ENCODE measurements around the gene TJP1.
A peak's percentile ranks its signal among the peaks of the same experiment; 100 is the strongest.
"Not testable (repeated sequence)": the region's sequence is repeated elsewhere in the genome, so short reads cannot be mapped to it uniquely, and the experiment has no call there.

The TJP1 gene

DNA sequence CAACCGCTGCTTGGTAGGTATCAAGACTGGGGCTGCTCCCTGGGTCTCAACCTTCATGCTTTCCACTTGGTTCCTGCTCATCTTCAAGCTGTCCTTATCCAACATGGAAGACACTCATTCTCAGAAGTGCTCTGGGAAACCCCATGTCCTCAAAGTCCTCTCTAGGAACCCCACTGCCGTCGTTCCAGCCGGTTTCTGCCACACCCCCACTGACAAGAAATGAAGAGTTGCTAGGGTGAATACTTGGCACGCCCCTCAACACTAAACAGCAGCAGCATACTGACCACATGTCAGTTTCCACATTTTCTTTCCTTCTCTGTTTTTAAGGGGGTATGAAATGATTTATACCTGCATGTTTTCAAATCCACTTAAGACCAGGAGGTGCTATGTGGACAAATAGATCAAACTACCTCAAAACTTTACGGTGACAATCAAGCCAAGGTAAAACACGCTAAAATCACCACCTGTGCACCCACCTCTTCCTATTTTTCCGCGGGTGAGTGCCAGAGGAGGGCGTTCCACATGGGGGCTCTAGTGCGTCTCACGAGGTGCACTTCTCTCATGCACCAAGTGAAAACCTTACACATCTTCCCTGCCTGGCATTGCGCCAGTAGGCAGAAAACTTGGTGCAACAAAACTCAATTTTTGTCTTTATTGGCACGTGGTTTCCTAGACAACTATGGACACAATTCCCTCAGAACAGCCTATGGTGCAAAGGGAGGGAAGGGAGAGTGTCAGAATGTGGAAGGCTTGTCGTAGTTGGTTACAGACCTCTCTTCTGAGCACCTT is 125.1 kb downstream of the TJP1 start:
- TF ChIP-seq, protein P1, sequence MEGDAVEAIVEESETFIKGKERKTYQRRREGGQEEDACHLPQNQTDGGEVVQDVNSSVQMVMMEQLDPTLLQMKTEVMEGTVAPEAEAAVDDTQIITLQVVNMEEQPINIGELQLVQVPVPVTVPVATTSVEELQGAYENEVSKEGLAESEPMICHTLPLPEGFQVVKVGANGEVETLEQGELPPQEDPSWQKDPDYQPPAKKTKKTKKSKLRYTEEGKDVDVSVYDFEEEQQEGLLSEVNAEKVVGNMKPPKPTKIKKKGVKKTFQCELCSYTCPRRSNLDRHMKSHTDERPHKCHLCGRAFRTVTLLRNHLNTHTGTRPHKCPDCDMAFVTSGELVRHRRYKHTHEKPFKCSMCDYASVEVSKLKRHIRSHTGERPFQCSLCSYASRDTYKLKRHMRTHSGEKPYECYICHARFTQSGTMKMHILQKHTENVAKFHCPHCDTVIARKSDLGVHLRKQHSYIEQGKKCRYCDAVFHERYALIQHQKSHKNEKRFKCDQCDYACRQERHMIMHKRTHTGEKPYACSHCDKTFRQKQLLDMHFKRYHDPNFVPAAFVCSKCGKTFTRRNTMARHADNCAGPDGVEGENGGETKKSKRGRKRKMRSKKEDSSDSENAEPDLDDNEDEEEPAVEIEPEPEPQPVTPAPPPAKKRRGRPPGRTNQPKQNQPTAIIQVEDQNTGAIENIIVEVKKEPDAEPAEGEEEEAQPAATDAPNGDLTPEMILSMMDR (IDR thresholded peaks at IDR 0.05; ENCODE audit: low read depth, low read length, missing control alignments) = no peak
- H3K4me3 ChIP-seq (ENCODE audit: low read depth, low read length) = no peak overlapping the region
- DNase-seq (ENCODE audit: low read depth) = no peak
- in situ Hi-C loops (cut with HindIII; ENCODE audit: low sequenced_read_pairs) = no loop called here

DNA sequence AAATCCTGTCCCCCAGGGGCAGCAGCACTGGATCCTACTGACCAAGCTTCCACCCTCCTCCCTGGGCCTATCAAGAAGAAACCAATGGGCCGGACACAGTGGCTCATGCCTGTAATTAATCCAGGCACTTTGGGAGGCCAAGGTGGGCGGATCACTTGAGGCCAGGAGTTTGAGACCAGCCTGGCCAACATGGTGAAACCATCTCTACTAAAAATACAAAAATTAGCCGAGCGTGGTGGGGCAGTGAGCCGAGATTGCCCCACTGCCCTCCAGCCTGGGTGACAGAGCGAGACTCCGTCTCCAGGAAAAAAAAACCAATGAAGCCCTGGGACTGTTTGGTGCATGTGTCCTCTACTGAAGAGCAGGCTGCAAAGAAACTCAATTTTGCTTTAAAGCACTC is 125.8 kb downstream of the TJP1 start:
- DNase-seq (ENCODE audit: low read depth); in situ Hi-C loops (cut with HindIII; ENCODE audit: low sequenced_read_pairs); H3K4me3 ChIP-seq (ENCODE audit: low read depth, low read length): not testable (repeated sequence)

DNA sequence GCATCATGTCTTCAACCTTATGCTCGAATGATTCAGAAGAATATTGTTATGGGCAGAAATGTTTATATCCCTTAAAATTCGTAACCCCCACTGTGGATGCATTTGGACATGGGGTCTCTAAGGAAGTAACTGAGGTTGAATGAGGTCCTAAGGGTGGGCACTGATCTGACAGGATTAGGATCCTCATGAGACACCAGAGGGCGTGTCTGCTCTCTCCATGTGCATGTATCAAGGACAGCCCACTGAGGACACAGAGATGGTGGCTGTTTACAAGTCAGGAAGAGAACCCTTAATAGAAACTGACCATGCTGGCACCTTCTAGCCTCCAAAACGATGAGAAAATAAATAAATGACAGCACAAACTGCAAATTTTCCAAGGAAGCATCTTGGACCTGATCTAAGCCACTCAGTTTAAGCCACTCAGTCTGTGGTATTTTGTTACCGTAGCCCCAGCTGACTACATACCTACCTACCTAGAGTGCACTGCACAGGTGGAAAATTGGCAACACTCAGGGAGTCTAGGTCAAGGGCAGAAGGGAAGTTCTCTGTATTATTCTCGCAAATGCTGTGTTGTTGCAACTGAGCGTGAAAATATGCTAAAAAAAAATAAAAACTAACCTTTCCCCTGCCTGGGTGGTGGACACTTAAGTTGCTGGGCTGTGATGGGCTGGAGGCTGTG is 126.6 kb downstream of the TJP1 start:
- TF ChIP-seq, protein P1 (IDR thresholded peaks at IDR 0.05; ENCODE audit: low read depth, low read length, missing control alignments) = no peak
- DNase-seq (ENCODE audit: low read depth) = no peak
- in situ Hi-C loops (cut with HindIII; ENCODE audit: low sequenced_read_pairs) = no loop called here
- H3K4me3 ChIP-seq (ENCODE audit: low read depth, low read length) = no peak overlapping the region

DNA sequence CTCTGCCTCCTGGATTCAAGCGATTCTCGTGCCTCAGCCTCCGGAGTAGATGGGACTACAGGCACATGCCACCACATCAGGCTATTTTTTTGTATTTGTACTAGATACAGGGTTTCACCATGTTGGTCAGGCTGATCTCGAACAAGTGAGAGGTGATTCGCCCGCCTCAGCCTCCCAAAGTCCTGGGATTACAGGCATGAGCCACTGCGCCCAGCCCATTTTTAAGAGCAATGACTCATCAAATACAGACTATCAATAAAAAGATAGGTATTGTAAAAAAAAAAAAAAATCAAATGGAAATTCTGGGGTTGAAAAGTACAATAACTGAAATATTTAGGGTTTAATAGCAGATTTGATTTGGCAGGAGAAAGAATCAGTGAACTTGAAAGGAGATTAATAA is 129.0 kb downstream of the TJP1 start:
- no peak for DNase-seq (ENCODE audit: low read depth)
- TF ChIP-seq, protein P1 (IDR thresholded peaks at IDR 0.05; ENCODE audit: low read depth, low read length, missing control alignments) = no peak
- no peak overlapping the region for H3K4me3 ChIP-seq (ENCODE audit: low read depth, low read length)
- in situ Hi-C loops (cut with HindIII; ENCODE audit: low sequenced_read_pairs) = no loop called here

DNA sequence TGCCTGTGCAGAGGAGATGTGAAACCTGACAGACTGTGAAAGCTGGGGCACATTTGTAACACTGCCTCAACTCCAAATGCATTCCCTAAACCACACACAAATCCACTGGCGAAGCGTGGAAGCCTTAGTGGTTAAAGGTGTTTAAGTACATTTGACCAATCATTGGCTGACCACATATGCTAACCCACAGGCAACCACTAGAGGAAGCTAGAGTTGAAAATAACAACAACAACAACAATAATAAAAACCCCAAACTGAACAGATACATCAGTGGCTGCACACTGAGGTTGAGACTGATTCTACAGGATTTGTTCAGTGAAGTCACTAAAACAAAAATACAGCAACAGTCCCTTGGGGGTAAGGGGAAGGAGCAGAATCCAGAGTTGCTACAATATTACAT is 129.7 kb downstream of the TJP1 start:
- TF ChIP-seq, protein P1 (IDR thresholded peaks at IDR 0.05; ENCODE audit: low read depth, low read length, missing control alignments) = peak; percentile 31
- no peak for DNase-seq (ENCODE audit: low read depth)
- H3K4me3 ChIP-seq (ENCODE audit: low read depth, low read length) = no peak overlapping the region
- in situ Hi-C loops (cut with HindIII; ENCODE audit: low sequenced_read_pairs) = no loop called here

DNA sequence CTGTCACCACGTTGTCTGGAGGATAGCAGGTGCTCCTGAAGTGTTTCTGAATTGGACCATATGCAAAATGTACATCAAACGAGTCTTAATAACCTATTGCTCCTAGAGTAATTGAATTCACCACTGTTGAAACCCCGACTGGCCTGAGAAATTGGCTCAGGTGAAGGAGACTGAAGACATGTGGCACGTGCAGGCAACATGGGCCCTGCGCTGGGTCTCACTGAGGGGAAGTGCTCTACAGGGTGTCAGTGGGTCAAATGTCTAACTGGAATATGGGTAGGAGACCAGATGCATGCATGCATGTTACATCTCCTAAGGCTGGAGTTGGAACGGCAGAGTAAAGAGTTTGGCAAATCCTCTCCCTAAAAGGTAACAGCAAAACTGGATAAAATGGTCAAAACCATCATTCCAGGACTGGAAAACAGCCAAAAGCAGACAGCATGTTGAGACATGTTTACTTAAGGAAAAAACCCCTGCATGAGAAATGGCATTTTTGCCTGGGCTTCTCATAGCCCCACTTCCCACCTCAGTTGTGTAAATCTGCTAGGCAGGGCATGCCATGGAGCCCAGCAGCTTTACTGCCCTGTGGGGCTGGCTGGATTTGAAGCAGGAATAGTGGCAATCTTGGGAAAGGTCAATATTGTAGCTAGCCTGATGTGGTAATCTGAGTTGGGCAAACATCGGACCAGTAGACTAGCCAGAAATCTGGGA is 131.3 kb downstream of the TJP1 start:
- H3K4me3 ChIP-seq (ENCODE audit: low read depth, low read length) = no peak overlapping the region
- TF ChIP-seq, protein P1 (IDR thresholded peaks at IDR 0.05; ENCODE audit: low read depth, low read length, missing control alignments) = no peak
- in situ Hi-C loops (cut with HindIII; ENCODE audit: low sequenced_read_pairs) = no loop called here
- no peak for DNase-seq (ENCODE audit: low read depth)
